ENCODE measurements around the gene ARSH. TPM values are rescaled to one million over a fixed set of nuclear protein-coding genes. Genes with fewer than 3 reads are reported as not detected.

Gene ARSH
- total and polyA plus RNA-seq, 2 experiments from 2014 or later = not detected

GRCh38 chrX:3017492-3017891 is 11.1 kb downstream of the ARSH start:
- Histone ChIP-seq H3K36me3 (no peaks in the 10 kb centered on the region), H3K27ac (no peak overlapping the region)
- TF ChIP-seq, protein P1, sequence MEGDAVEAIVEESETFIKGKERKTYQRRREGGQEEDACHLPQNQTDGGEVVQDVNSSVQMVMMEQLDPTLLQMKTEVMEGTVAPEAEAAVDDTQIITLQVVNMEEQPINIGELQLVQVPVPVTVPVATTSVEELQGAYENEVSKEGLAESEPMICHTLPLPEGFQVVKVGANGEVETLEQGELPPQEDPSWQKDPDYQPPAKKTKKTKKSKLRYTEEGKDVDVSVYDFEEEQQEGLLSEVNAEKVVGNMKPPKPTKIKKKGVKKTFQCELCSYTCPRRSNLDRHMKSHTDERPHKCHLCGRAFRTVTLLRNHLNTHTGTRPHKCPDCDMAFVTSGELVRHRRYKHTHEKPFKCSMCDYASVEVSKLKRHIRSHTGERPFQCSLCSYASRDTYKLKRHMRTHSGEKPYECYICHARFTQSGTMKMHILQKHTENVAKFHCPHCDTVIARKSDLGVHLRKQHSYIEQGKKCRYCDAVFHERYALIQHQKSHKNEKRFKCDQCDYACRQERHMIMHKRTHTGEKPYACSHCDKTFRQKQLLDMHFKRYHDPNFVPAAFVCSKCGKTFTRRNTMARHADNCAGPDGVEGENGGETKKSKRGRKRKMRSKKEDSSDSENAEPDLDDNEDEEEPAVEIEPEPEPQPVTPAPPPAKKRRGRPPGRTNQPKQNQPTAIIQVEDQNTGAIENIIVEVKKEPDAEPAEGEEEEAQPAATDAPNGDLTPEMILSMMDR (IDR thresholded peaks at IDR 0.05; ENCODE audit: low read depth, low read length) = no peak

DNA sequence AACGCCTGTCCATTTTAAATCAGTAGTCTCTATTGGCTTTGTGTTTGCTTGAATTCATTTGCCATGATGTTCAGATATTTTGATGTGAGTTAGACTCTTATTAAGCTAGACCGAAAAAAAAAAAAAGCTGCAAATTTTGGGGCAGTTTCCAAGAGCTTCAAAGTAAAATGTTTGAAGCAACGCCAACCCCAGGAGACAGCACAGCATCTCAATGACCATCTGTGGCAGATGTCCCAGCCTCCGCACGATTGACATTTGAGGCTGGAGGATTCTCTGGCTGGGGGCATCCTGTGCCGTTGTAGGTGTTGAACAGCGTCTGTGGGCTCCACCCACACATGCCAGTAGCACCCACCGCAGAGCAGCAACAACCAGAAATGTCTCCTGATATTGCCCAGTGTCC is 17.8 kb downstream of the ARSH start:
- Histone ChIP-seq H3K9me3 (ENCODE audit: low read depth) (no peaks in the 10 kb centered on the region), H3K27me3 (no peaks in the 10 kb centered on the region), H3K4me1 (ENCODE audit: low read depth) (no peaks in the 10 kb centered on the region), H3K4me3 (no peak overlapping the region), H3K36me3 (no peaks in the 10 kb centered on the region), H3K27ac (no peak overlapping the region)
- TF ChIP-seq, protein P1 (IDR thresholded peaks at IDR 0.05; ENCODE audit: low read depth, low read length) = no peak
- DNase-seq (ENCODE audit: low read depth in 1 of 2, low spot score in 1 of 2) = no peak

More at GRCh38 chrX:3017492-3017891, 11.1 kb downstream of the ARSH start:
- no peak overlapping the region for H3K4me3 ChIP-seq
- H3K4me1 ChIP-seq (ENCODE audit: low read depth) = no peaks in the 10 kb centered on the region
- H3K9me3 ChIP-seq (ENCODE audit: low read depth) = no peaks in the 10 kb centered on the region
- DNase-seq (ENCODE audit: low read depth in 1 of 2, low spot score in 1 of 2) = no peak
- H3K27me3 ChIP-seq = no peaks in the 10 kb centered on the region

- H3K27me3 ChIP-seq = no peaks in the 10 kb centered on the region
- H3K9me3 ChIP-seq (ENCODE audit: low read depth) = no peaks in the 10 kb centered on the region
- no peak overlapping the region for H3K4me3 ChIP-seq
- no peaks in the 10 kb centered on the region for H3K4me1 ChIP-seq (ENCODE audit: low read depth)
- H3K36me3 ChIP-seq = no peaks in the 10 kb centered on the region
- H3K27ac ChIP-seq = no peak overlapping the region
- TF ChIP-seq, protein P1 (IDR thresholded peaks at IDR 0.05; ENCODE audit: low read depth, low read length) = no peak
- no peak for DNase-seq (ENCODE audit: low read depth in 1 of 2, low spot score in 1 of 2)
Measured at GRCh38 chrX:3026074-3026815, 19.9 kb downstream of the ARSH start.

DNA sequence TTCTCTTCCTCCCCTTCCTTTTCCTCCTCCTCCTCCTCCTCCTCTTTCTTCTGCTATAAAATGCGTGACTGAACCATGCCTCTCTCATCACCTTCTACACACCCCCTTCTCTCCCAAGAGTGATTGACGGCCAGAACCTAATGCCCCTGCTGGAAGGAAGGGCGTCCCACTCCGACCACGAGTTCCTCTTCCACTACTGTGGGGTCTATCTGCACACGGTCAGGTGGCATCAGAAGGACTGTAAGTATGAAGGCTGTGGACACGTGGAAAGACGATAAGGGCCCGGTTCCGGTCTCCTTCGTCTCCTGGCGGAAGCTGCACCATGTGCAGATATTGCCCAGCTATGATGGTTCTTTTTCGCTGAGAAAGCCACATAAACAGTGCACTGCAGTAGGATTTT is 22.8 kb downstream of the ARSH start:
- Histone ChIP-seq H3K4me1 (ENCODE audit: low read depth) (no peaks in the 10 kb centered on the region), H3K9me3 (ENCODE audit: low read depth) (no peaks in the 10 kb centered on the region), H3K36me3 (no peaks in the 10 kb centered on the region), H3K27me3 (no peaks in the 10 kb centered on the region), H3K4me3 (no peak overlapping the region), H3K27ac (no peak overlapping the region)
- DNase-seq (ENCODE audit: low read depth in 1 of 2, low spot score in 1 of 2) = no peak
- TF ChIP-seq, protein P1 (IDR thresholded peaks at IDR 0.05; ENCODE audit: low read depth, low read length) = no peak

DNA sequence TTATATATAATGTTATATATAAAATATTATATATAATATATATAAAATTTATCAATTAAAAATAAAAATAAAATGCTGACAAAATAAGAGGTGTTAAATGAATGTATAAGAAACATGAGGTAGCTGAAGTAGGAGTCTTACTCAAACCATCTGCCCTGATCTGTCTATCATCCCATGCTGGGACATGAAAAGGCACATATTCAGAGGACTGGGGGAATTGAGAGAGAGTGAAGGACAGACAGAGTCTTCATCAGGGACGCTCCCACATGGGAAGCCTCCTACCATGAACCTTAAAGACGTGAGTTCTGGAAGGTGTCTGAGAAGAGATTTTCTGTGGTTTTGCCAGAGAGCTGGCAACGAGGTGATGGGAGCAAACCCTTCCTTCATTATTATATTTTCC is 30.9 kb downstream of the ARSH start:
- Histone ChIP-seq H3K27me3 (no peaks in the 10 kb centered on the region), H3K27ac (no peak overlapping the region), H3K4me3 (no peak overlapping the region), H3K4me1 (ENCODE audit: low read depth) (no peaks in the 10 kb centered on the region), H3K9me3 (ENCODE audit: low read depth) (no peaks in the 10 kb centered on the region), H3K36me3 (no peaks in the 10 kb centered on the region)
- TF ChIP-seq, protein P1 (IDR thresholded peaks at IDR 0.05; ENCODE audit: low read depth, low read length) = no peak
- DNase-seq (ENCODE audit: low read depth in 1 of 2, low spot score in 1 of 2) = no peak
